ENCODE measurements around the gene PDLIM3.

Gene PDLIM3

GRCh38 chr4:185457136-185457535 is 78.2 kb downstream of the PDLIM3 start:
- no peaks in the 10 kb centered on the region for H3K9me2 ChIP-seq (replicated peaks; ENCODE audit: insufficient read depth, low read length)
- no peak overlapping the region for H3K9ac ChIP-seq (ENCODE audit: low read length)
- H3K79me2 ChIP-seq (ENCODE audit: insufficient read depth, low read length): peaks cover 28% of the 10 kb centered on the region; the same call in 1 of the 2 replicates
- peaks cover 49% of the 10 kb centered on the region for H3K36me3 ChIP-seq (ENCODE audit: low read length)
- no peaks in the 10 kb centered on the region for H3K27me3 ChIP-seq (ENCODE audit: low read length)
- no peak for TF ChIP-seq CTCF (IDR thresholded peaks at IDR 0.05; ENCODE audit: insufficient read depth, low read length, poor library complexity, severe bottlenecking)
- no peak for TF ChIP-seq EZH2phosphoT487 (conservative IDR thresholded peaks at IDR 0.05; ENCODE audit: low read length)
- H3F3A ChIP-seq (ENCODE audit: insufficient read depth): peaks cover 6% of the 10 kb centered on the region; the same call in 1 of the 2 replicates
- peak overlapping the region; percentile 33 for H3K4me2 ChIP-seq (ENCODE audit: low read depth, low read length, poor library complexity, severe bottlenecking)
- H3K27ac ChIP-seq (ENCODE audit: low read depth, low read length): no peak overlapping the region
- H4K20me1 ChIP-seq (ENCODE audit: low read depth, low read length): no peaks in the 10 kb centered on the region
- H2AFZ ChIP-seq (ENCODE audit: low read depth, low read length, severe bottlenecking): no peak overlapping the region
- H3K9me3 ChIP-seq (ENCODE audit: insufficient read depth, low read length): no peaks in the 10 kb centered on the region
- H3K4me3 ChIP-seq (ENCODE audit: insufficient read depth, low read length, poor library complexity, severe bottlenecking): no peak overlapping the region

GRCh38 chr4:185456131-185456530 is 79.2 kb downstream of the PDLIM3 start:
- peaks cover 28% of the 10 kb centered on the region; the same call in 1 of the 2 replicates for H3K79me2 ChIP-seq (ENCODE audit: insufficient read depth, low read length)
- H3K9me2 ChIP-seq (replicated peaks; ENCODE audit: insufficient read depth, low read length): no peaks in the 10 kb centered on the region
- H3K9ac ChIP-seq (ENCODE audit: low read length): no peak overlapping the region
- TF ChIP-seq CTCF (IDR thresholded peaks at IDR 0.05; ENCODE audit: insufficient read depth, low read length, poor library complexity, severe bottlenecking): no peak
- no peak for TF ChIP-seq EZH2phosphoT487 (conservative IDR thresholded peaks at IDR 0.05; ENCODE audit: low read length)
- peaks cover 6% of the 10 kb centered on the region; the same call in 1 of the 2 replicates for H3F3A ChIP-seq (ENCODE audit: insufficient read depth)
- peak overlapping the region; percentile 3 for H3K4me2 ChIP-seq (ENCODE audit: low read depth, low read length, poor library complexity, severe bottlenecking)
- H4K20me1 ChIP-seq (ENCODE audit: low read depth, low read length): no peaks in the 10 kb centered on the region
- no peaks in the 10 kb centered on the region for H3K27me3 ChIP-seq (ENCODE audit: low read length)
- H2AFZ ChIP-seq (ENCODE audit: low read depth, low read length, severe bottlenecking): no peak overlapping the region
- H3K9me3 ChIP-seq (ENCODE audit: insufficient read depth, low read length): no peaks in the 10 kb centered on the region
- H3K4me3 ChIP-seq (ENCODE audit: insufficient read depth, low read length, poor library complexity, severe bottlenecking): no peak overlapping the region
- peaks cover 46% of the 10 kb centered on the region for H3K36me3 ChIP-seq (ENCODE audit: low read length)
- H3K27ac ChIP-seq (ENCODE audit: low read depth, low read length): no peak overlapping the region
